Measurements from ENCODE around the gene GIT1. TPM values are rescaled to one million over a fixed set of nuclear protein-coding genes. Genes with fewer than 3 reads are reported as not detected.
A peak's percentile ranks its signal among the peaks of the same experiment; 100 is the strongest.

The GIT1 gene
- total and polyA plus RNA-seq, 9 donors: 18.0 to 51.8 (median 39.0) TPM

- peak in 2 of 5 donors; percentile 15 to 28 for DNase-seq
- Histone ChIP-seq H3K4me1 (ENCODE audit: insufficient read depth) (peaks cover 27% of the 10 kb centered on the region), H3K9me3 (no peaks in the 10 kb centered on the region), H3K4me3 (no peak overlapping the region), H3K27me3 (no peaks in the 10 kb centered on the region), H3K27ac (no peak overlapping the region), H3K36me3 (no peaks in the 10 kb centered on the region)
- intact Hi-C loops (cut with DNase I): no loop called here
- TF ChIP-seq EP300 (IDR thresholded peaks at IDR 0.05) (no peak), POLR2A (IDR thresholded peaks at IDR 0.05) (no peak), CTCF (IDR thresholded peaks at IDR 0.05) (no peak)
- WGBS, 3 donors: 72 to 76% (median 76%) methylated on average over 12 of the region's 12 CpGs
Measured at GRCh38 chr17:29595943-29596774, 6.7 kb upstream of the GIT1 start.

- 65 to 76% (median 67%) methylated on average over 7 of the region's 7 CpGs for WGBS, 3 donors
- peak in 1 of 5 donors; percentile 9 for DNase-seq
- H3K4me3 ChIP-seq: no peak overlapping the region
- no peaks in the 10 kb centered on the region for H3K9me3 ChIP-seq
- H3K27ac ChIP-seq: no peak overlapping the region
- intact Hi-C loops (cut with DNase I): no loop called here
- H3K4me1 ChIP-seq (ENCODE audit: insufficient read depth): peaks cover 31% of the 10 kb centered on the region
- H3K27me3 ChIP-seq: no peaks in the 10 kb centered on the region
- H3K36me3 ChIP-seq: no peaks in the 10 kb centered on the region
- TF ChIP-seq CTCF (IDR thresholded peaks at IDR 0.05) (no peak), POLR2A (IDR thresholded peaks at IDR 0.05) (no peak), EP300 (IDR thresholded peaks at IDR 0.05) (no peak)
Measured at GRCh38 chr17:29595107-29595942, 5.9 kb upstream of the GIT1 start.

GRCh38 chr17:29594519-29595090 lies 5.2 kb upstream of the GIT1 start:
- TF ChIP-seq EP300 (IDR thresholded peaks at IDR 0.05) (no peak), POLR2A (IDR thresholded peaks at IDR 0.05) (no peak), CTCF (IDR thresholded peaks at IDR 0.05) (no peak)
- H3K36me3 ChIP-seq: no peaks in the 10 kb centered on the region
- H3K4me3 ChIP-seq: no peak overlapping the region
- intact Hi-C loops (cut with DNase I): no loop called here
- WGBS, 3 donors: 84 to 85% (median 85%) methylated on average over 8 to 11 of the region's 11 CpGs
- no peaks in the 10 kb centered on the region for H3K9me3 ChIP-seq
- no peak overlapping the region for H3K27ac ChIP-seq
- H3K4me1 ChIP-seq (ENCODE audit: insufficient read depth): peaks cover 33% of the 10 kb centered on the region
- no peaks in the 10 kb centered on the region for H3K27me3 ChIP-seq
- peak in 4 of 5 donors; percentile 14 to 37 (median 28) for DNase-seq

Data from ovary (tissue), 9 donors.